ENCODE data around the gene SLC66A2.
"Not testable (repeated sequence)": the region's sequence is repeated elsewhere in the genome, so short reads cannot be mapped to it uniquely, and the experiment has no call there.

Gene SLC66A2

DNA sequence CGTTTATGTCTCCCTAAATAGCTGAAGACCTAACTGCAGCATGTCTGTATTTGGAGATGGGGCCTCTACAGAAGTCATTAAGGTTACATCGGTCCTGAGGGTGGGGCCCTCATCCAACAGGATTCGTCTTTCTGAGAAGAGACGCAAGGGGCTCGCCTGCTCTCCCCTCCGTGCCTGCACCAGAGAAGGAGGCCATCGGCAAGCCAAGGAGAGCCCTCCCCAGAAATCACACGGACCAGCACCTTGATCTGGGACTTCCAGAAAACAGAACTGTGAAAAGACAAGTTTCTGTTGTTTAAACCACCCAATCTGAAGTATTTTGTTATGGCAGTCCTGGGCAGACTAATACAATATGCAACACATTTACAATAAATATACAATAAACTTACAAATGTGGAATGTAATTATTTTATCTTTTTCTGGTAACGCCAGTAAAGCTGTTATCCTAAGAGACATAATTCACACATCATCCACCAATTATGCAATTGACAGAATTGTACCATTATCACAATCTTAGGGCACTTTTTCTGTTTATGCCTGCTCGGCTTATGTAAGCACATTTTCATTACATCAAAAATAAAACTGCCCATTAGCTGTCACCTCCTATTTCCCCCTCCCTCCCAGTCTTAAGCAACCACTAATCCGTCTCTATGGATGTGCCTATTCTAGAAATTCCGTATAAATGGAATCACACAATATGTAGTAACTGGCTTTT, 19.1 kb upstream of the SLC66A2 start:
- no peak for DNase-seq (ENCODE audit: low read depth)

GRCh38 chr18:79965119-79965902, 13.9 kb upstream of the SLC66A2 start:
- DNase-seq (ENCODE audit: low read depth) = no peak

DNA sequence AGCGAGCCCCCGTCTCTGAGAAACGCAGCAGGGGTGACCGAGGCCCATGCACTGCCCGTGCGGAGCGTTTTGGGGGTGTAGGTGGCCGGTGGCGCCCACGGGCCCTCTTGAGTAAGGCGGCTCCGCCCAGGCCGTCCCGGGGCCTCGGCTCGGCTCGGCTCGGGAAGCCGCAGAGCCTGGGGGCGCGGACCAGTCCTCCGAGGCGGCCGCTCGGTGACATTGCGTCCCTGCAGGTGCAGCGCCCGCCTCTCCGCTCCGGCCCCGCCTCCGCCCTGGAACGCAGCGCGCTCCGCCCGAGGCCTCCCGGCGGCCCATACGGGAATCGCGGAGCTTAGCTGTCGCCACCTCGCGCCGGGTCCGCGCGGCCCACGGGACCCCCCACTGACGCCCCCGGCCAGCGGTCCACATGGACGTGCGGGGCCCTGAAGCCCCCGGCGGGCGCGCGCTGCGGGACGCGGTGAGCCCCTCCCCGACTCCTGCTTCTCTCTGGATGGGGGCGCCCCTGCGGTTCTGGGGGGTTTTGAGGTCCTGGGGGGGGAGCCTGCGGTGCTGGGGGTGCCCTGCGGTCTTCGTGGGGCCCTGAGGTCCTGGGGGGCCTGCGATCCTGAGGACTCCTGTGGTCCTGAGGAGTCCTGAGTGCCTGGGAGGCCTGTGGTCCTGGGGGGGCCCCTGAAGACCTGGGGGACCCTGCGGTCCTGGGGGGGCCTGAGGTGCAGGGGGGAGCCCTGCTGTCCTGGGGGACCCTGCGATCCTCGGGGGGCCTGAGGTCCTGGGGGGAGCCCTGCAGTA, 13.1 kb upstream of the SLC66A2 start, which contains the start of gene HSBP1L1:
TSS of gene HSBP1L1 (plus strand) at position 314 of the 789 bp plus-strand sequence. CDS start at position 407, 93 bp downstream.
- DNase-seq (ENCODE audit: low read depth) = no peak

- no peak for DNase-seq (ENCODE audit: low read depth)
Observed at GRCh38 chr18:79963658-79964329, 12.3 kb upstream of the SLC66A2 start.

DNA sequence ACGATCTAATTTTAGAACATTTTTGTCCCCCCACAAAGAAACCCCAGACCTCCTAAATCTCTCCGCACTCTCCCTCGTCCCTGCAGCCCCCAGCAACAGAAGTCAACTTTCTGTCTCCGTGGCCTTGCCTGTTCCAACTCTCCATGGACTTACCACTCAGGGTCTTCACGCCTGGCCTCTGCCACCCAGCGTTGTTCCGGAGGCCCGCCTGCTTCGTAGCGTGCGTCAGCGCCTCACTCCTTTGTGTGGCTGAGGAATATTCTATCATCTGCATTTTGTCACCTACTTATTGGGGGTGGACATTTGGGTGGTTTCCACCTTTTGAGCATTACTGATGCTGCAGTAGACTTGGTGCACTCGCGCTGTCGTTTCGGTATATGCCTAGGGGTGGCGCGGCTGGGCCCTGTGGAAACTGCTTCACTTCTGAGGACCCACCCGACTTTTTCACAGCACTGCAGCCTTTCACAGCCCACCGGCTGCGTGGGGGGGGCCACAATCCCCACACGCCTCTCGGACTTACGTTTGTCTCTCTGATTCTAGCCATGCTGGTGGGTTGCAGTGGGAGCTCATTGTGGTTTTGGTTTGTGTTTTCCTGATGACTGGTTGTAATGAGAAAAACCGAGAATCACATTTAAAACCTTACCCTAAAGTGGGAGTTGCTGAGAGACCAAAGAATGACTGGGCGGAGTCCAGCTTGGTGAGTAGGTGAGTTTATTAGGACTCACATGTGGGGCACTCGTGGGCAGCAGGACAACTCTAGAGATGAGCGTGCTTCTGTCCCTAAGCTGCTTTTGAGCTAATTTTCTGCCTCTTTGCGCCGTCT, 11.6 kb upstream of the SLC66A2 start:
- DNase-seq (ENCODE audit: low read depth) = no peak

DNA sequence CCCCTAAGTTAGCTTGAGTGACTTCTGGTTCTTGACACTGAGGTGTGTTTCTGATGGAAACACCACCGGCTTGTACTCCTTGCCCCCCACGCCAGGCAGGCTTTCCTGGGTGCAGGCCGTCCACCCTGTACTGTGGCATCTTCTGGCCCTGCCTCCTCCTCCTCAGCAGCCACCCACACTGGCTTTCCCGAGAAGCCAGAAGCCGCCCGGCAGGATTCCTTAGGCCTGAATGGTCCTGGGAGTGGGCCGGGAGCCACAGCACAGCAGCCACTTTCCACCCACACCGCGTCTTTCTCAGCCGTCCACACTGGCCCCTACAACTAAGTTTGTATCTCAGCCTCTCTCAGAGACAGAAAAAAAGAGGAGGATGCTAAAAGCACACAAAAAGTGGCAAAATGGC, 10.9 kb upstream of the SLC66A2 start:
- no peak for DNase-seq (ENCODE audit: low read depth)

- no peak for DNase-seq (ENCODE audit: low read depth)
Observed at GRCh38 chr18:79961527-79962291, 10.3 kb upstream of the SLC66A2 start.

DNA sequence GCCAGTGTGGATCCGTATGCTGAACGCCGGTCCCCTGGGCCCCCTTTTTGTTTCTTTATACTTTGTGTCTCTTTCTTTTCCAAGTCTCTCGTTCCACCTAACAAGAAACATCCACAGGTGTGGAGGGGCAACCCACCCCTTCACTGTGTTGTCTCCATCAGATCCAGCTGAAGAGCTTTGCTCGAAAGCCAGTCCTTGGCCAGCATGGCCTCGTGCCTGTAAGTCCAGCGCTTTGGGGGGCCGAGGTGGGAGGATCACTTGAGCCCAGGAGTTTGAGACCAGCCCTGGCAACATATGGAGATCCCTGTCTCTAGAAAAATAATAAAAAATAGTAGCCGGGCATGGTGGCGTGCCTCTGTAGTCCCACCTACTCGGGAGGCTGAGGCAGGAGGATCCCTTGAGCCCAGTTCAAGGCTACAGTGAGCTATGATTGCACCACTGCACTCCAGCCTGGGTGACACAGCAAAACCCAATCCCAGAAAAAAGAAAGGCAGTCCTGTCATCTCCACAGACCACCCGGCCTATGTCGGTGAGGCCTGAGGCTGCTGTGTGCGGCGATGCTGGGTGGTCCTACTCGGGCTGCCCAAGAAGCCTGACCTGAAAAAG, 9.6 kb upstream of the SLC66A2 start:
- no peak for DNase-seq (ENCODE audit: low read depth)

- not testable (repeated sequence) for DNase-seq (ENCODE audit: low read depth)
Observed at GRCh38 chr18:79960161-79960801, 8.8 kb upstream of the SLC66A2 start.

GRCh38 chr18:79958981-79959380, 7.5 kb upstream of the SLC66A2 start:
- no peak for DNase-seq (ENCODE audit: low read depth)

DNA sequence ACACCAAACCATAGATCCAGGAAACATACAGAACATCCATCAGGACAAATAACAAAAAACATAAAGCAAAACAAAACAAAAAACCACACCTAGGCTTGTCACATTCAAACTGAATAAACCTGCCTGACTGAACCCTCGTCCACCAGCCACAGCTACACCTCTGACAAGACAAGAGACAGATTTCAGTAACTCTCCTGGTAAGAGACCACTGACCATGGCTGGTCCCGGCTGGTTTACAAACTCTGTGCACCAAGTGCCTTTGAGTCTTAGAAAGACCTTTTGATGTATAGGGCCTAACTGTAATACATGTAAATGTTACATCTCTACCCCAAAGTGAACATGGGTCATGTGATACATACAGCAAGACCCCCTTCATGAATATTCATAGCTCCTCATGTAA, 4.8 kb upstream of the SLC66A2 start:
- DNase-seq (ENCODE audit: low read depth) = no peak

DNA sequence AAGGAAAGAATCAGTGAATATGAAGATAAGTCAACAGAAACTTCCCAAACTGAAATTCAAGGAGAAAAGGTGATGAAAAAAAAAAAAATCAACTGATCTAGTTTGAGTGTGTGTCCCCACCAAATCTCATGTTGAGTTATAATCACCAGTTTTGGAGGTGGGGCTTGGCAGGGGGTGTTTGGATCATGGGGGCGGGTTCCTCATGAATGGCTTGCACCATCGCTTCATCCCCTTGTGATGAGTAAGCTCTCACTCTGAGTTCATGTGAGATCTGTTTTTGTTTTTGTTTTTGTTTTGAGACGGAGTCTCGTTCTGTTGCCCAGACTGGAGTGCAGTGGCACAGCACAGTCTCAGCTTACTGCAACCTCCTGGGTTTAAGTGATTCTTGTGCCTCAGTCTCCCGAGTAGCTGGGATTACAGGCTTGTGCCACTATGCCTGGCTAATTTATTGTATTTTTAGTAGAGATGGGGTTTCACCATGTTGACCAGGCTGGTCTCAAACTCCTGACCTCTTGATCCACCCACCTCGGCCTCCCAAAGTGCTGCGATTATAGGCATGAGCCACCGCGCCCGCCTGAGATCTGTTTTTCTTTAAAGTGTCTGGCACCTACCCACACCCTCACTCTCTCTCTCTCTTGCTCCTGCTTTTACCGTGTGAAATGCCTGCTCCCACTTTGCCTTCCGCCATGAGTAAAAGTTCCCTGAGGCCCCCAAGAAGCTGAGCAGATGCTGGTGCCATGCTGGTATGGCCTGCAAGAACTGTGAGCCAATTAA, 4.0 kb upstream of the SLC66A2 start:
- no peak for DNase-seq (ENCODE audit: low read depth)

DNA sequence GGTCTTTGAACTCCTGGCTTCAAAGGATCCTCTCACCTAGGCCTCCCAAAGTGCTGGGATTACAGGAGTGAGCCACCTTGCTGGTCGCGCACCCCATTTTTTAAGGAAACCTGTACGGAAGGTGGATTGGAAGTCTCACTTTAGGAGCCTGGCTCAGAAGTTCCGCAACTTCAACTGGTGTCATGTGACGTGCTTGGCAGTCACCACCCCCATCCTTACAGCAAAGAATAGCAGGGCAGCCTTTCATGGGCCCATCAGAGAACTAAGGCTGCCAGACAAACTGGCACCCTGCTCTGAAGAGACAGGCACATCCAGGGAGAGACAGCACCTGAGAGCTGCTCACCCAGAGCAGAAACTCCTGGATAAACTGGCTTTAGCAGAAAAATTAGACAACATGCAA, 3.3 kb upstream of the SLC66A2 start:
- DNase-seq (ENCODE audit: low read depth) = no peak

DNA sequence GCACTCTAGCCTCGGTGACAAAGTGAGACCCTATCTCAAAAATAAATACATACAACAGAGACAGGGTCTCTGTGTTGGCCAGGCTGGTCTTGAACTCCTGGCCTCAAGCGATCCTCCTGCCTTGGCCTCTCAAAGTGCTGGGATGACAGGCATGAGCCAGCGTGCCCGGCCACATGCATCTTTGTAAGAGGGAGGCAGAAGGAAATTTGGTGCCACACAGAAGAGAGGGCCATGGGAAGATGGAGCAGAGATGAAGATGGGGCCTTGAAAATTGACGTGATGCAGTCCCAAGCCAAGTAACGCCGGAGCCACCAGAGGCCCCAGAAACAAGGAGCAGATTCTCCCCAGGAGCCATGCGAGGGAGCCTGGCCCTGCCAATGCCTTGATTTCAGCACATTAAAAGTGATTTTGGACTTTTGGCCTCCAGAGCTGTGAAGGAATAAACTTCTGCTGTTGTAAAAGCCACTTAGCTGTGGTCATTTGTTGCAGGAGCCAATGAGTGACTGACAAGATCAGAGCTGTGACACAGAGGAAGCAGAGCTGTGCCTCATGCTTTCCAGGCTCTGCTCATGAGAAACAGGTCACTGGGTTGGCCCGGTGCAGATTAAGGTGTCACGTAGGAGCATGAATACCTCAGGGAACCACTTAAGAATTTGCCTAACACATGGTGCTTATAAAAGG, 2.7 kb upstream of the SLC66A2 start:
- DNase-seq (ENCODE audit: low read depth) = no peak

GRCh38 chr18:79952996-79953559, 1.6 kb upstream of the SLC66A2 start:
- no peak for DNase-seq (ENCODE audit: low read depth)

DNA sequence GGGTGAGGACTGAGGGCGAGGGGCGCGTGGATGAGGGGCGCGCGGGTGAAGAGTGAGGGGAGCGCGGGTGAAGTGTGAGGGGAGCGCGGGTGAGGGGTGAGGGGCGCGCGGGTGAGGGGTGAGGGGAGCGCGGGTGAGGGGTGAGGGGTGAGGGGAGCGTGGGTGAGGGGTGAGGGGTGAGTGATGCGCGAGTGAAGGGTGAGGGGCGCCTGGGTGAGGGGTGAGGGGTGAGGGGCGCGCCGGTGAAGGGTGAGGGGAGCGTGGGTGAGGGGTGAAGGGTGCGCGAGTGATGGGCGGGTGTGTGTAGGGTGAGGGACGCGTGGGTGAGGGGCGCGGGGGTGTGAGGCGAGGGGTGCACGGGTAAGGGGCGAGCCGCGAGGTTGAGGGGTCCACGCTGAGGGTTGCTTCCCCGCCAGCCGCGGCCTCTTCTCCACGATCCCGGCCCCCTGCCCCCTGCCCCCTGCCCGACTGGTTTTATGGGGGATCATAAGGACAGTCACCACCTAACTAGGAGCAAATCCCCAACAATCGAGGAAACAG, 1.1 kb upstream of the SLC66A2 start:
- no peak for DNase-seq (ENCODE audit: low read depth)

All from non-pigmented ciliary epithelial cell (primary cell).